T-cell (primary cell): Measurements from ENCODE around the gene DHRS12. TPM values are rescaled to one million over a fixed set of nuclear protein-coding genes. Genes with fewer than 3 reads are reported as not detected.

Experiments
- ATAC-seq, 4 experiments: fragments of 200-7000 bp in 3 of 4; fragments of 150-1000 bp in 1 of 4; cut with Tn5 transposase; replicated peaks in 1 of 4; 1 replicate in 3 of 4; 2 replicates in 1 of 4; pipeline ENCODE4 v1.10.0; 2021; ENCODE audit warnings: moderate library complexity in 3 of 4, mild to moderate bottlenecking in 2 of 4, moderate number of reproducible peaks in 1 of 4
- CTCF ChIA-PET, 2 donors: fragments of 300-600 bp; sonication (Branson Sonifier 250); formaldehyde crosslinking; loops; one replicate each; lab custom pipeline; 2022; ENCODE audit warnings: antibody characterized with exemption in 2 of 2; lab: Charles Lee
- POLR2A ChIA-PET, 2 donors: fragments of 300-600 bp; sonication (Branson Sonifier 250); formaldehyde crosslinking; loops; one replicate each; lab custom pipeline; 2022; ENCODE audit warnings: antibody characterized with exemption in 2 of 2; lab: Charles Lee
- DNase-seq, 35 experiments: peaks; one replicate each; pipeline versions ENCODE4 v3.0.0 to v3.0.0-alpha.2; 2013 to 2023
- H3K27ac ChIP-seq: one replicate; pipeline ENCODE4 v1.5.1; 2013; ENCODE audit warnings: low read length
- H3K27me3 ChIP-seq, 2 experiments: replicated peaks in 1 of 2; 1 replicate in 1 of 2; 2 replicates in 1 of 2; pipeline versions ENCODE4 v1.6.1 to v1.7.0; 2013; ENCODE audit warnings: low read length in 1 of 2, mixed read lengths in 1 of 2; ENCODE audit not compliant: control insufficient read depth in 2 of 2, insufficient read depth in 2 of 2; ENCODE audit errors: extremely low read depth in 1 of 2
- H3K36me3 ChIP-seq, 2 donors: 1 replicate in 1 of 2; 2 replicates in 1 of 2; pipeline versions ENCODE4 v1.6.1 to v1.7.0; 2013; ENCODE audit warnings: low read length in 1 of 2; ENCODE audit not compliant: control insufficient read depth in 2 of 2, insufficient read depth in 1 of 2; ENCODE audit errors: extremely low read depth in 1 of 2
- H3K4me1 ChIP-seq, 2 experiments: 1 replicate in 1 of 2; 2 replicates in 1 of 2; pipeline versions ENCODE4 v1.6.1 to v1.7.0; 2013; ENCODE audit warnings: low read length in 2 of 2, mixed read lengths in 1 of 2; ENCODE audit not compliant: insufficient read depth in 2 of 2, control insufficient read depth in 1 of 2; ENCODE audit errors: extremely low read depth in 1 of 2
- H3K4me3 ChIP-seq, 2 donors: 1 replicate in 1 of 2; 2 replicates in 1 of 2; pipeline versions ENCODE4 v1.5.1 to v1.7.0; 2013; ENCODE audit warnings: mild to moderate bottlenecking in 2 of 2, low read length in 1 of 2, moderate library complexity in 1 of 2; ENCODE audit not compliant: control insufficient read depth in 1 of 2; ENCODE audit errors: extremely low read depth in 1 of 2
- H3K9me3 ChIP-seq: 2 replicates; pipeline ENCODE4 v1.7.0; 2013
- H3K27ac Mint-ChIP-seq, 2 donors: one replicate each; pipeline ENCODE4 v1.8.0; 2020 to 2021; ENCODE audit warnings: mild to moderate bottlenecking in 2 of 2, mixed read lengths in 2 of 2
- H3K27me3 Mint-ChIP-seq, 2 donors: one replicate each; pipeline ENCODE4 v1.8.0; 2021 to 2022; ENCODE audit warnings: mixed read lengths in 2 of 2
- H3K36me3 Mint-ChIP-seq: one replicate; pipeline ENCODE4 v1.8.0; 2021; ENCODE audit warnings: mixed read lengths
- H3K4me1 Mint-ChIP-seq, 3 donors: one replicate each; pipeline ENCODE4 v1.8.0; 2020 to 2022; ENCODE audit warnings: mixed read lengths in 3 of 3, mild to moderate bottlenecking in 1 of 3
- H3K4me3 Mint-ChIP-seq, 3 donors: one replicate each; pipeline ENCODE4 v1.8.0; 2020 to 2022; ENCODE audit warnings: mild to moderate bottlenecking in 3 of 3, mixed read lengths in 3 of 3, moderate library complexity in 3 of 3
- H3K9me3 Mint-ChIP-seq, 3 donors: one replicate each; pipeline ENCODE4 v1.8.0; 2020 to 2022; ENCODE audit warnings: mixed read lengths in 3 of 3
- WGBS: methylation state at CpG from one replicate; pipeline ENCODE4 v1.1.5; 2013; ENCODE audit warnings: missing lambda C conversion rate; ENCODE audit not compliant: insufficient coverage; 5-methylcytosine and 5-hydroxymethylcytosine counted together
- total RNA-seq, 35 experiments: library from RNA in 6 of 35; stranded (reverse) in 6 of 35; fragments of 120-200 nt in 1 of 35; gene quantifications; one replicate each; pipeline versions ENCODE4 v1.2.1 to v1.2.4 and lab custom pipeline; 2013 to 2026

Gene DHRS12
- total RNA-seq, 5 donors from 2014 or later (not counting 1 experiment from before 2014, with no cell fraction given) = 18.1 to 27.8 (median 21.7) TPM

- peaks cover 0 to 9% of the 10 kb centered on the region in 2 experiments for H3K4me1 ChIP-seq
These were observed 74.0 kb downstream of the DHRS12 start for GRCh38 chr13:51729866-51730553.

GRCh38 chr13:51728972-51729371, 75.0 kb downstream of the DHRS12 start:
- H3K9me3 ChIP-seq = no peaks in the 10 kb centered on the region
- peaks cover 0 to 31% of the 10 kb centered on the region in 2 donors for H3K36me3 ChIP-seq
- H3K9me3 Mint-ChIP-seq = no peaks in the 10 kb centered on the region
- no peaks in the 10 kb centered on the region for H3K27me3 ChIP-seq
- H3K4me3 Mint-ChIP-seq = no peak overlapping the region
- ATAC-seq (no peak), DNase-seq (no peak)
- 96% methylated on average over 10 of the region's 10 CpGs for WGBS
- ChIA-PET POLR2A (interaction anchor here (0.5 to 0.7 kb wide), 3 partner anchors 8 to 81 kb away, joined by 3 to 11 read pairs (median 3); no protein-coding TSS in a partner anchor), CTCF (interaction anchor here in 1 of 2 donors (0.5 to 0.6 kb wide), 3 partner anchors 9 to 442 kb away, joined by 4 to 6 read pairs (median 4); no protein-coding TSS in a partner anchor)
- no peaks in the 10 kb centered on the region for H3K27me3 Mint-ChIP-seq
- H3K36me3 Mint-ChIP-seq = peaks cover 40% of the 10 kb centered on the region
- peaks cover 0 to 6% (median 4%) of the 10 kb centered on the region in 3 donors for H3K4me1 Mint-ChIP-seq
- H3K27ac Mint-ChIP-seq = no peak overlapping the region
- peaks cover 0 to 9% of the 10 kb centered on the region in 2 experiments for H3K4me1 ChIP-seq
- no peak overlapping the region for H3K4me3 ChIP-seq
- H3K27ac ChIP-seq = no peak overlapping the region

More at GRCh38 chr13:51729866-51730553, 74.0 kb downstream of the DHRS12 start:
- no peaks in the 10 kb centered on the region for H3K9me3 ChIP-seq
- Mint-ChIP-seq H3K27me3 (no peaks in the 10 kb centered on the region), H3K36me3 (peaks cover 39% of the 10 kb centered on the region), H3K27ac (no peak overlapping the region), H3K4me3 (no peak overlapping the region), H3K4me1 (peaks cover 0 to 6% (median 4%) of the 10 kb centered on the region in 3 donors), H3K9me3 (no peaks in the 10 kb centered on the region)
- H3K27ac ChIP-seq = no peak overlapping the region
- CTCF ChIA-PET = no interaction called here
- H3K27me3 ChIP-seq = no peaks in the 10 kb centered on the region
- H3K36me3 ChIP-seq = peaks cover 0 to 32% of the 10 kb centered on the region in 2 donors
- DNase-seq (no peak), ATAC-seq (no peak)
- no peak overlapping the region for H3K4me3 ChIP-seq
- POLR2A ChIA-PET = interaction anchor here in 1 of 2 donors (0.6 kb wide), 1 partner anchor 7 kb away, joined by 11 read pairs; no protein-coding TSS in a partner anchor
- 98% methylated on average over 9 of the region's 11 CpGs for WGBS

- Mint-ChIP-seq H3K9me3 (no peaks in the 10 kb centered on the region), H3K4me3 (no peak overlapping the region), H3K27ac (no peak overlapping the region), H3K36me3 (peaks cover 36% of the 10 kb centered on the region), H3K4me1 (peaks cover 0 to 6% (median 4%) of the 10 kb centered on the region in 3 donors), H3K27me3 (no peaks in the 10 kb centered on the region)
- H3K36me3 ChIP-seq = peaks cover 0 to 28% of the 10 kb centered on the region in 2 donors
- no peak overlapping the region for H3K4me3 ChIP-seq
- no peaks in the 10 kb centered on the region for H3K9me3 ChIP-seq
- no peak for DNase-seq
- no peak overlapping the region for H3K27ac ChIP-seq
- no CpG with 5 or more reads among the region's 4 CpGs for WGBS
- H3K27me3 ChIP-seq = no peaks in the 10 kb centered on the region
- no peak for ATAC-seq
- ChIA-PET POLR2A (no interaction called here), CTCF (interaction anchor here in 1 of 2 donors (0.5 kb wide), 1 partner anchor 9 kb away, joined by 3 read pairs; no protein-coding TSS in a partner anchor)
- H3K4me1 ChIP-seq = peaks cover 0 to 9% of the 10 kb centered on the region in 2 experiments
These were observed 75.7 kb downstream of the DHRS12 start for GRCh38 chr13:51728275-51728673.

GRCh38 chr13:51727634-51728274, 76.2 kb downstream of the DHRS12 start:
- H3K36me3 ChIP-seq = peaks cover 0 to 28% of the 10 kb centered on the region in 2 donors
- no peaks in the 10 kb centered on the region for H3K27me3 ChIP-seq
- H3K9me3 ChIP-seq = no peaks in the 10 kb centered on the region
- WGBS = 100% methylated on average over 2 of the region's 8 CpGs
- Mint-ChIP-seq H3K4me3 (no peak overlapping the region), H3K27me3 (no peaks in the 10 kb centered on the region), H3K27ac (no peak overlapping the region), H3K36me3 (peaks cover 36% of the 10 kb centered on the region), H3K4me1 (peaks cover 0 to 6% (median 4%) of the 10 kb centered on the region in 3 donors), H3K9me3 (no peaks in the 10 kb centered on the region)
- ChIA-PET CTCF (interaction anchor here in 1 of 2 donors (0.5 kb wide), 1 partner anchor 9 kb away, joined by 3 read pairs; no protein-coding TSS in a partner anchor), POLR2A (no interaction called here)
- H3K27ac ChIP-seq = no peak overlapping the region
- no peak for DNase-seq
- no peak overlapping the region for H3K4me3 ChIP-seq
- peaks cover 0 to 9% of the 10 kb centered on the region in 2 experiments for H3K4me1 ChIP-seq
- no peak for ATAC-seq

GRCh38 chr13:51726446-51727193, 77.3 kb downstream of the DHRS12 start:
- peaks cover 0 to 28% of the 10 kb centered on the region in 2 donors for H3K36me3 ChIP-seq
- peaks cover 0 to 9% of the 10 kb centered on the region in 2 experiments for H3K4me1 ChIP-seq
- H3K4me3 ChIP-seq = no peak overlapping the region
- H3K4me1 Mint-ChIP-seq = peaks cover 0 to 6% (median 3%) of the 10 kb centered on the region in 3 donors
- no peak for ATAC-seq
- H3K4me3 Mint-ChIP-seq = no peak overlapping the region
- H3K27ac ChIP-seq = no peak overlapping the region
- peaks cover 35% of the 10 kb centered on the region for H3K36me3 Mint-ChIP-seq
- ChIA-PET CTCF (no interaction called here), POLR2A (no interaction called here)
- no peak overlapping the region for H3K27ac Mint-ChIP-seq
- no peaks in the 10 kb centered on the region for H3K27me3 ChIP-seq
- no peaks in the 10 kb centered on the region for H3K9me3 Mint-ChIP-seq
- H3K27me3 Mint-ChIP-seq = no peaks in the 10 kb centered on the region
- no peaks in the 10 kb centered on the region for H3K9me3 ChIP-seq
- no CpG with 5 or more reads among the region's 3 CpGs for WGBS
- DNase-seq = no peak

- no peak overlapping the region for H3K27ac ChIP-seq
- no peak overlapping the region for H3K4me3 Mint-ChIP-seq
- no peak overlapping the region for H3K4me3 ChIP-seq
- H3K4me1 ChIP-seq = no peaks in the 10 kb centered on the region
- no peaks in the 10 kb centered on the region for H3K27me3 Mint-ChIP-seq
- H3K9me3 Mint-ChIP-seq = no peaks in the 10 kb centered on the region
- POLR2A ChIA-PET = no interaction called here
- CTCF ChIA-PET = no interaction called here
- ATAC-seq (no peak), DNase-seq (no peak)
- no peaks in the 10 kb centered on the region for H3K9me3 ChIP-seq
- peaks cover 0 to 13% of the 10 kb centered on the region in 2 donors for H3K36me3 ChIP-seq
- peaks cover 41% of the 10 kb centered on the region for H3K36me3 Mint-ChIP-seq
- H3K4me1 Mint-ChIP-seq = peaks cover 0 to 3% (median 0%) of the 10 kb centered on the region in 3 donors
- no peak overlapping the region for H3K27ac Mint-ChIP-seq
- no peaks in the 10 kb centered on the region for H3K27me3 ChIP-seq
These were observed 79.2 kb downstream of the DHRS12 start for GRCh38 chr13:51724721-51725120.
